ENCODE data around the gene RBM33. TPM values are rescaled to one million over a fixed set of nuclear protein-coding genes. Genes with fewer than 3 reads are reported as not detected.

Gene RBM33
- total and polyA plus RNA-seq, 2 of the 13 experiments (the other 11 are each of a cell fraction or from before 2014, with no cell fraction given) = 12.4 to 28.9 TPM

GRCh38 chr7:155815332-155816191, 171.1 kb downstream of the RBM33 start (continued):
- TF ChIP-seq, protein P1, sequence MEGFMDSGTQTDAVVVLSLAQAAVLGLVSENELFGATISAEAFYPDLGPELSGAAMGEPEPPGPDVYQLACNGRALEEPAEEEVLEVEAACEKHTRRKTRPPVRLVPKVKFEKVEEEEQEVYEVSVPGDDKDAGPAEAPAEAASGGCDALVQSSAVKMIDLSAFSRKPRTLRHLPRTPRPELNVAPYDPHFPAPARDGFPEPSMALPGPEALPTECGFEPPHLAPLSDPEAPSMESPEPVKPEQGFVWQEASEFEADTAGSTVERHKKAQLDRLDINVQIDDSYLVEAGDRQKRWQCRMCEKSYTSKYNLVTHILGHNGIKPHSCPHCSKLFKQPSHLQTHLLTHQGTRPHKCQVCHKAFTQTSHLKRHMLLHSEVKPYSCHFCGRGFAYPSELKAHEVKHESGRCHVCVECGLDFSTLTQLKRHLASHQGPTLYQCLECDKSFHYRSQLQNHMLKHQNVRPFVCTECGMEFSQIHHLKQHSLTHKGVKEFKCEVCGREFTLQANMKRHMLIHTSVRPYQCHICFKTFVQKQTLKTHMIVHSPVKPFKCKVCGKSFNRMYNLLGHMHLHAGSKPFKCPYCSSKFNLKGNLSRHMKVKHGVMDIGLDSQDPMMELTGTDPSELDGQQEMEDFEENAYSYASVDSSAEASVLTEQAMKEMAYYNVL (CRISPR knock-in tag; IDR thresholded peaks at IDR 0.05; ENCODE audit: borderline replicate concordance) = no peak
- TF ChIP-seq CBX5 (CRISPR knock-in tag; IDR thresholded peaks at IDR 0.05; ENCODE audit: borderline replicate concordance) (0 out of 2 replicates have a peak, but pooled peaks have one; percentile 25), MAZ (IDR thresholded peaks at IDR 0.05; ENCODE audit: borderline replicate concordance, low read depth, low read length) (peak; percentile 57; the same call in 1 of the 2 replicates), MAZ (CRISPR knock-in tag; IDR thresholded peaks at IDR 0.05; ENCODE audit: low read depth) (peak; percentile 74), SKIL (CRISPR knock-in tag; IDR thresholded peaks at IDR 0.05; ENCODE audit: borderline replicate concordance) (no peak), DNMT3B (CRISPR knock-in tag; conservative IDR thresholded peaks at IDR 0.05) (no peak), ZNF513 (CRISPR knock-in tag; conservative IDR thresholded peaks at IDR 0.05) (no peak), ZNF678 (CRISPR knock-in tag; IDR thresholded peaks at IDR 0.05) (no peak), ZNF326 (CRISPR knock-in tag; IDR thresholded peaks at IDR 0.05; ENCODE audit: borderline replicate concordance) (no peak), NKX3-1 (CRISPR knock-in tag; IDR thresholded peaks at IDR 0.05) (no peak), FOXO1 (CRISPR knock-in tag; IDR thresholded peaks at IDR 0.05) (0 out of 2 replicates have a peak, but pooled peaks have one; percentile 27), MTA1 (CRISPR knock-in tag; IDR thresholded peaks at IDR 0.05; ENCODE audit: borderline replicate concordance) (no peak), ETV6 (CRISPR knock-in tag; conservative IDR thresholded peaks at IDR 0.05) (no peak), BRF2 (CRISPR knock-in tag; IDR thresholded peaks at IDR 0.05) (no peak), NR2C2 (CRISPR knock-in tag; IDR thresholded peaks at IDR 0.05; ENCODE audit: borderline replicate concordance) (no peak), HES4 (CRISPR knock-in tag; IDR thresholded peaks at IDR 0.05; ENCODE audit: borderline replicate concordance) (no peak)
- TF ChIP-seq, protein P2, sequence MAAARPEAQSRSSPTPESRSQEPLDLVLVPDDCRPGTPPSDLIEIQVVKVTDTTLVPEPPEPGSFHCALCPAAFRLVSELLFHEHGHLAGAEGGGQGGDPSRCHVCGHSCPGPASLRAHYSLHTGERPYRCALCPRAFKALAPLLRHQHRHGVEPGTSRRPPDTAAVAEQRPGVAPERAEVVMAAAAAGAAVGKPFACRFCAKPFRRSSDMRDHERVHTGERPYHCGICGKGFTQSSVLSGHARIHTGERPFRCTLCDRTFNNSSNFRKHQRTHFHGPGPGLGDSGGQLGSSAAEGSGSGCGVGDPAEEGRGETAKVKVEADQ (CRISPR knock-in tag; IDR thresholded peaks at IDR 0.05; ENCODE audit: borderline replicate concordance) = no peak
- TF ChIP-seq, protein P3, sequence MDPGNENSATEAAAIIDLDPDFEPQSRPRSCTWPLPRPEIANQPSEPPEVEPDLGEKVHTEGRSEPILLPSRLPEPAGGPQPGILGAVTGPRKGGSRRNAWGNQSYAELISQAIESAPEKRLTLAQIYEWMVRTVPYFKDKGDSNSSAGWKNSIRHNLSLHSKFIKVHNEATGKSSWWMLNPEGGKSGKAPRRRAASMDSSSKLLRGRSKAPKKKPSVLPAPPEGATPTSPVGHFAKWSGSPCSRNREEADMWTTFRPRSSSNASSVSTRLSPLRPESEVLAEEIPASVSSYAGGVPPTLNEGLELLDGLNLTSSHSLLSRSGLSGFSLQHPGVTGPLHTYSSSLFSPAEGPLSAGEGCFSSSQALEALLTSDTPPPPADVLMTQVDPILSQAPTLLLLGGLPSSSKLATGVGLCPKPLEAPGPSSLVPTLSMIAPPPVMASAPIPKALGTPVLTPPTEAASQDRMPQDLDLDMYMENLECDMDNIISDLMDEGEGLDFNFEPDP (CRISPR knock-in tag; conservative IDR thresholded peaks at IDR 0.05) = no peak
